ACHN (cell line): ENCODE results near the gene INO80E.
"Not testable (repeated sequence)": the region's sequence is repeated elsewhere in the genome, so short reads cannot be mapped to it uniquely, and the experiment has no call there.

ENCODE experiments used
- DNase-seq: peaks from one replicate; pipeline ENCODE4 v3.0.0-alpha.2; 2015
- in situ Hi-C: cut with HindIII; loops from 2 replicates; pipeline ENCODE4 v1.10.0; 2017; ENCODE audit warnings: low sequenced_read_pairs, low pct_ligation_motif_present, low pct_unique_long_range_greater_than_20kb

INO80E gene

GRCh38 chr16:30004811-30005242 is 8.8 kb downstream of the INO80E start:
- no peak for DNase-seq
- in situ Hi-C loops = no loop called here

DNA sequence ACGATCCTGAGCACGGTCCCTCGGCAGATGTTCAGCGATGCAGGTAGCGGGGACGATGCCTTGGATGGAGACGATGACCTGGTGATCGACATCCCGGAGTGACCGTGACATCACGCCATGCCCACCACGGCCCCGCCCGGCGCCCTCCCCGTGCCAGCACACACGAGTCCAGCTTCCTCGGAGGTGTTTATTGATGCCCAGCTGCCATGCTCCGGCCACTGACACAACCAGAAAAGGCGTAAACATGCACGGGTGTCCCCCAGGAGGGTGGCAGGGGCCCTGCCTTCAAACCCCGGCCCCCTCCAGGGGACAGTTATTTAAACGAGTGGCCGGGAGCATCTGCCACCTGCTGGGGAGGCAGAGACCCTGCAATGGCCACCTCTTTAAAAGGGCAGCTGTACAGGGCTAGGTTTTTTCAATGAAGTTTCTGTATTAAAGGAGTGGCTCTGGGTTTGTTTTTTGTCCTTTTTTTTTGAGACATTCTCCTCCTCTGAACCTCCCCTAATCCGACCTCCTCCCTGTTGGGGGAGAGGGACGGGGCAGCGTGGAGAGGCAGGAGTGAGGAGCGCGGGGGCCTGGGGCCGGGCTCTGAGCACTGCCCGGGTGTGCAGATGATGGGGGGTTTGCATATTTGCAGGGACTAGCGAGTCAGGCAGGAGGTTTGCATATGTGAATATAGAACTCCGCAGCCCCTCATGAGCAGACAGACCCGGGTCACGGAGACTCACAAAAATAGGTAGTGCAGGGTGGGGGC is 9.5 kb downstream of the INO80E start:
- DNase-seq = peak; percentile 64
- in situ Hi-C loops = no loop called here

- no peak for DNase-seq
- in situ Hi-C loops = no loop called here
These were observed 10.0 kb downstream of the INO80E start for GRCh38 chr16:30006095-30006473.

DNA sequence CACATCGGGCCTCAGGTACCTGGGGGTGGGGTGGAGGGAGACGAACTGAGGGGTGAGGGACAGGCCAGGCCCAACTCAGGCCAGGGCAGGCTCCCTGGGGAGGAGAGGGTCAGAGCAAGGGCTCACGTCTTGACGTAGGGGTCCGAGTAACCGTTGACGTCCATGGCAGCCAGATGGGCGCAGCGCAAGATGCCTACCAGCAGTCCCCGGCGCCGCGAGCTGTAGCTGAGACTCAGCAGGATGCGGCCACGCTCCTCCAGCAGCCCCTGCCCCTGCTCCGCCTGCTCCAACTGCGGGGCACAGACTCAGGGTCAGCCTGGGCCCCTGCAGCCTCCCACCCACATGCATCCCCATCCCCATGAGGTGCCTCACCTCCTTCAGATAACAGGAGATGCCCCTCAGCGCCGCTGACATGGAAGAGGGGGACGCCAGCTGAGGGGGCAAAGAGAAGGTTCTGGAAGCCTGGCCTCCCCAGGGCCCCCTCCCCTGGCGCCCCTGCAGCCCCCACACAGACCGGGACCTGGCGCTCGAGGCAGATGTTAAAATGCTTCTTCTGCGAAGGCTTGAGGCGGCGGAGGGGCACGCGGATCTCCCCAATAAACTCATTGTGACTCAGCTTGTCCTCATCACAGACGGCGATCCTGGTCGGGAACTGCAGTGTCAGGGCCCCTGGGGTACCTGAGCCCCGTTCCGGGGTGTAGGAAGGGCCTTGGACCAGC is 10.8 kb downstream of the INO80E start:
- in situ Hi-C loops = no loop called here
- DNase-seq = no peak

DNA sequence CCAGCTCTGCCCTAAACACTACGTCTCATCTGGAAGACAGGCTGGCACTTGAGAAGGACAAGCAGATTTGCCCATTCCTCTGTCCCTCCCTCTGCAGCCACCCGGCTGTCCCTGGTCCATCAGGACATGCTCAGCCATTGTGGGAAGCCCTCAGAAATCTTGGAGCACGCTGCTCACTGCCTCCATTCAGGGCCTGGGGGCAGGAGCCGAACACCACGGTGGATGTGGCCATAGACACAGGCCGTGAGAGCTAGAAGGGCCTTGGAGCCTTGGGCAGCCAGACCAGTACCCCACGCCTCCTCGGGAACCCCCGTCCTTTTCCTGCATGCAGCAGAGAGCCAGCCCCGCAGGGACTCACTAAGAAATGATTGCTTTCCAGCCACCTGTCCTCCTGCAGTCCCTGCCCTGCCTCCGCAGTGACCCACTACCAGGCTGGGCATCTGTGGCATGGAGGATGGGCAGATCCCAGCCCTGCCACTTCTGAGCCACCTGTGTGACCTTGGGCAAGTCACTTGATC is 11.4 kb downstream of the INO80E start:
- in situ Hi-C loops = no loop called here
- no peak for DNase-seq

- in situ Hi-C loops = no loop called here
- DNase-seq = no peak
These were observed 13.2 kb downstream of the INO80E start for GRCh38 chr16:30009085-30009862.

- no peak for DNase-seq
- in situ Hi-C loops = no loop called here
These were observed 14.2 kb downstream of the INO80E start for GRCh38 chr16:30009990-30010843.

DNA sequence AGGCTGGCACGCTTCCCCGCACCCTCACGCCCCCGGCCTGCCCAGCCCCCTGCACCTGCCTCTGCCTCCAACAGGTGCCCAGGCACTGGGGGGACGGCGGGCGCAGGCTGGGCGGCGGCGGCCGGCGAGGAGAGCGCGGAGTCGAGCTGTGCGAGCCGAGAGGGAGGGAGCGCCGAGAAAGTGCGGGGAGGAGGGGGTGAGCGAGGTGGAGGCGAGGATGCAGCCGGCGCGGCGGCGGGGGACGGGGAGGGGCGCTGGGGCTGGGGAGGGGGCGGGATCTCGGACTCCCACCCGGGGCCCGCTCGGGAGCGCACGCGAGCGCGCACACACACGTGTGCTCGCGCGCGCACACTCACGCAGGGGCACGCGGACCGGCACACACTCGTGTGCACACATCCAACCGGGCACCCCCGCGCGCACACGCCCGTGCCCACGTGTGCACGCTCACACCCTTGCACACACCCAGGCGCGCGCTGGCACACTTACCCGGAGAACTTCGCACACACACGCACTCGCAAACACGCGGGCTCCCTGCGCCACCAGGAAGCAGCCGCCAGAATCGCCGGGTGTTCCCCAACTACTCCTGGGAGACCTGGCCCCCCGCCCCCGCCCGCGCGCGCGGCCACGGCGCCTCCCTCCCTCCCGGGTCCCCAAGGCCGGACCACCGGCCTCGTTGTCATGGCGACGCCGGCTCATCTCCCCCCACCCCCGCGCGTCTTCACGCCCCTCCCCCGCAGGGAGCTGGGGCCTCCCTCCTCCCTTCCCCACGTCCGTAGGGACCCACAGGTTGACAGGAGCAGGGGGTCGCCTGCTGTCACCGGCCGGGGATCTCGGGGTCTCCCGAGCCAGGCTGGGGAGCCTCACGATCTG is 15.0 kb downstream of the INO80E start, which contains the start of gene DOC2A:
Gene DOC2A, minus strand, starts transcription at position 184 of the 870 bp plus-strand sequence. CDS start 805 bp downstream, outside the sequence.
- no peak for DNase-seq
- in situ Hi-C loops = no loop called here

DNA sequence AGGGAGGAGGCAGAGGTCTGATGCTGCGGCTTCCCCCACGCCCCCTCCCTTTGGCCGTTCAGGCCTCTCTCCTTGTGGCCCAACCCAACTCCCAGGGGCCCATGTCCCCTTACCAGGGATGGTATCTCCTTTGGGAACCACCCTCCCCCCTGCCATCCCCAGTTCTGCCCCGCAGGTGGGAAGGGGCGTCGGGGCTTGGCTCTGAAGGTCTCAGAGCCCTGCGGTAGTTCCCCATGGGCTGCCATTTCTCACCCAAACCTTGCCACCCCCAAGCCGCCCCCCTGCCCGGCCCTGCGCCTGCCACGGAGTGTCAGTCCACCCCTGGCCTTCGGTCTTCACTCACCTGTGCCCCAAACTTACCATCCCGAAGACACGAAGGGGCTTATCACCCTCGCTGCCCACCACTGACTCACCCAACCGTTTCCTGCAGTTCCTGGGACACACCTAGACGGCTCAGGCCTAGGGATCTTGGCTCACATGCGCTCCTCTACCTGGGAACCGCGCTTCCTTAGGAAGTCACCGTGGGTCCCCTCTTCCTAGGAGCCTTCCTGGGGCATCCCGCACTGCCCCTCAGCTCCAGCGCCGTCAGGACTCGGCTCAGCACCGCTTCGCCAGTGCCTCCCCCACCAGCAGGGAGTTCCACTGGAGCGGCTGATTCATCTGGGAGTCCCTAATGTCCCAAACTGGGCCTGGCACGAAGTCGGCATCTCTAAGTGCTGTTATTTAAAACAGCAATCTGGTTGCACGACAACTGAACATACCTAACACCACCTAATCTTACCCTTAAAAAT is 15.9 kb downstream of the INO80E start:
- no peak for DNase-seq
- in situ Hi-C loops = no loop called here

- in situ Hi-C loops, DNase-seq: not testable (repeated sequence)
These were observed 16.6 kb downstream of the INO80E start for GRCh38 chr16:30012598-30012997.

DNA sequence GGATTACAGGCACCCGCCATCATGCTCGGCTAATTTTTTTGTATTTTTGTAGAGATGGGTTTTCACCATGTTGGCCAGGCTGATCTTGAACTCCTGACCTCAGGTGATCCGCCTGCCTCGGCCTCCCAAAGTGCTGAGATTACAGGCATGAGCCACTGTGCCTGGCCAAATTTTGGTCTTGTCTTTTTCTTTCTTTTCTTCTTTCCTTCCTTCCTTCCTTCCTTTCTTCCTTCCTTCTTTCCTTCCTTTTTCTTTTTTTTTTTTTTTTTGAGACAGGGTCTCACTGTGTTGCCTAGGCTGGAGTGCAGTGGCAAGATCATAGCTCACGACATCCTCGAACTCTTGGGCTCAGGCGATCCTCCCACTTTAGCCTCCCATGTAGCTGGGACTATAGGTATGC is 19.4 kb downstream of the INO80E start:
- DNase-seq, in situ Hi-C loops: not testable (repeated sequence)

- DNase-seq = no peak
- in situ Hi-C loops = no loop called here
These were observed 20.7 kb downstream of the INO80E start for GRCh38 chr16:30016555-30017276.

DNA sequence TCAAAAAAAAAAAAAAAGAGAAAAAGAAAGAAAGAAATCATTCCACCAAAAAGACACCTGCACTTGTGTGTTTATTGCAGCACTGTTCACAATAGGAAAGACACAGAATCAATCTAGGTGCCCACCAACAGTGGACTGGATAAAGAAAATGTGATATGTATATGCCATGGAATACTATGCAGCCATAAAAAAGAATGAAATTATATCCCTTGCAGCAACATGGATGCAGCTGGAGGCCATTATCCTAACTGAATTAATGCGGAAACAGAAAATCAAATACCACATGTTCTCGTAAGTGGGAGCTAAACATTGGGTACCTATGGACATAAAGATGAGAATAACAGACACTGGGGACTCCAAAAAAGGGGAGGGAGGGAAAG is 21.2 kb downstream of the INO80E start:
- in situ Hi-C loops = no loop called here
- no peak for DNase-seq

GRCh38 chr16:30017937-30018336 is 21.9 kb downstream of the INO80E start:
- in situ Hi-C loops, DNase-seq: not testable (repeated sequence)

DNA sequence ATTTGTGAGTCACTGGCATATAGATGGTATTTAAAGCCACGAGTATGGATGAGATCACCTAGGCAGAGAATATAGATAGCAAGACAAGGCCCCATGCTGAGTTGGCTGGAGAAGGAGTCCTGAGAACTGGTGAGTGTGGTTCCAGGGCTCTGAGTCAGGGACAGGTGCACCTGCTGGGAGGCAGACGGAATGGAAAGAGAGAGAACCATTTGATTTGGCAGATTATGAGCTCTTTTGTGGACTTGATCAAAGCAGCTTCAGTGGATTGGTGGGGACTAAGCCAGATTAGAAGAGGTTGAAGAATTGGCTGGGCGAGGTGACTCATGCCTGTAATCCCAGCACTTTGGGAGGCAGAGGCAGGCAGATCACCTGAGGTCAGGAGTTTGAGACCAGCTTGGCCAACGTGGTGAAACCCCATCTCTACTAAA is 22.7 kb downstream of the INO80E start:
- in situ Hi-C loops = no loop called here
- DNase-seq = no peak

DNA sequence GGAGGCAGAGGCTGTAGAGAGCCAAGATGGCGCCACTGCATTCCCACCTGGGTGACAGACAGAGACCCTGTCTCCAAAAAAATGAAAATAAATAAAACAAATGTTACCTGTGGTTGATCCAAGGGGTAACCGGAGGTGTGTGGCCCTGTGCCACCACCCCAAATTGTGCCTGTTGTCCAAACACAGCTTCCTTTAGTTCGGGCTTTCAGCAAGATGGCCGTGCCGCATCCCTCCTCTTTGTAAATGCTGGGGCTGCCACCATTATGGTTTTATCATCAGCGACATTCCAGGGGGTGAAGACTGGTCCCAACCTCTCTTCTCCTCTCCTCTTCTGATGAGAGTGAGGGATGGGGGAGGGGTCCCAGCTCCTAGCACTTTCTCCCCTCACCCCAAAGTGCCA is 26.8 kb downstream of the INO80E start, which contains the start of gene C16orf92:
Gene C16orf92, plus strand, starts transcription at position 312 of the 400 bp plus-strand sequence. CDS start 143 bp downstream, outside the sequence.
- in situ Hi-C loops = no loop called here
- DNase-seq = no peak
